ENCODE results near the gene MYO15B.
"Not testable (repeated sequence)": the region's sequence is repeated elsewhere in the genome, so short reads cannot be mapped to it uniquely, and the experiment has no call there.

The MYO15B gene

DNA sequence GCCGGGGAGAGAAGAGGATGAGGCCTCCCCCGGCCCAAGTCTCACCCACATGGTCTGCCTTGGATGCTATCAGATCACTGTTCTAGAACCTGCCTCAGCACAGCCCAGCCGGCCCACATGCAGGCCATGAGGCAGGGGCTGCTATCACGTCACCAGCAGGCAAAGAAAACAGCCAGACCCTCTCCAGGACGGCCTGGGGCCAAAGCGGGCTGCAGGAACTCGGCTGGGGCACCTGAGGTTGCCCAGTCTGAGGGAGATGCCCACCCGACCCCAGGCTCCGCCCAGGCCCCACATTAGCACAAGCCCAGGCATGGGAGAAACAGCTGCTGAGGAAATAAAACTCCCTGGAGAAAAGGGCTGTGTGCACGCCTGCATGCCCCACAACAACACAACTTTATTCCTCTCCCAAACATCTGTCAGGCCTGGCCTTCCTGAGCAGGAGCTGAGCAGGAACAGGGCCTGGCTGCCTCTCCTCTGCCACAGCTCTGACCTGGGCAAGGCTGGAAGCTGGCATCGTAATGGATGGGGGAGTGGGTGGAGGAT, 39.0 kb downstream of the MYO15B start:
- DNase-seq, result no peak

DNA sequence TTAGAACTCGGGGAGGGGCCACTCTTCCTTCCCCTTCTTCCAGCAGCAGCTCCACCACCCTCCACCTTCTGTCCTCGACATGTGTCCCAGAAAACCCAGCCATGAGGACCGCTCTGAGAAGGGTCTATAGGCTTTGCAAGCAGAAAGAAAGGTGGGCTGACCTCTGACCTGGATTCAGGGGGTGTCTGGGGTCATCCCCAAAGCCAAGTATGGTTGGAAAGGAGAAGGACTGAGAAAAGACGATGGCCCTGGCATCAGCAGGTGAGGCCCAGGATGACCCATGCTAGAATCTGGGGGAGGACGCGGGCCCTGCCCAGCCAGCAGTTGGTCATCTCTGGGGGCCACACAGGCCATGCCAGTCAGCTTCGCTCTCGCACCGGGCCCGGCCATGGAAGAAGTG, 39.5 kb downstream of the MYO15B start:
- no peak for DNase-seq

DNA sequence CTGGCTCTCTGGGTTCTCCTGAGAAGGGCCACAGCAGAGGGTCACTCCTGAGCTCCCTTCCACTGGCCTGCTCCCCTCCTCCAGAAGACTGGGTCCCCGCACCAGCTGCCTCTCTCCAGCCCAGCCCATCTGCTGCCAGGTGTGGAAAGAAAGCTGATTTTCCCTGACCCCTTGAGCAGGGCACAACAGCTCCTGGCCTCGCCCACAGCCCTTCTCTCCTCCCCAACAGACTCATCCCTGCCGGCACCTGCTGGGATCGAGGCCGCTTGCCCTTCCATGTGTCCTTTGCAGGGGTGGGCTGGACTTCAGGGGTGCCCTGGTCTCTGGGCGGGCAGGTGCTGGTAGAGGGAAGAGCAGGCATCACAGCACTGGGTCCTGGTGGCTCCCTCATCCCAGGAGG, 40.8 kb downstream of the MYO15B start:
- DNase-seq, result no peak

DNA sequence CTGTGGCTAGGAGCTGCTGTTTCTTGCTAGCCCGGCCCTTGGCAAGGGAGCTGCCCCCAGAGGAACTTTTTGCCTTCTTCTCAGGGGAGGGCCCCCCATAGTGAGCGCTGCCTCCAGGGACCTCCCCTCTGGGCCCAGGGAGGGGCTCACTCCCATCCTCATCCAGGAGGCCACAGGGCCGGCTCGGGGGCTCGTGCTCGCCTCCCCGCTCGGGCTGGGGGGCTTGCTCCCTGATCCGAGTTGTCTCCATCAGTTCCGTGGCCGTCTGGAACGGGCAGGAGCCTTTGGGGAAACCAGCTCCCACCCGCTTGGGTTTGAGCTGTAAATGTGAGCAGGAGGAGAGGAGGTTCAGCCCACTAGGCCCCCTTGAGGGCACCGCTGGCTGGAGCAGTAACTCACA, 41.6 kb downstream of the MYO15B start:
- DNase-seq, result no peak

DNA sequence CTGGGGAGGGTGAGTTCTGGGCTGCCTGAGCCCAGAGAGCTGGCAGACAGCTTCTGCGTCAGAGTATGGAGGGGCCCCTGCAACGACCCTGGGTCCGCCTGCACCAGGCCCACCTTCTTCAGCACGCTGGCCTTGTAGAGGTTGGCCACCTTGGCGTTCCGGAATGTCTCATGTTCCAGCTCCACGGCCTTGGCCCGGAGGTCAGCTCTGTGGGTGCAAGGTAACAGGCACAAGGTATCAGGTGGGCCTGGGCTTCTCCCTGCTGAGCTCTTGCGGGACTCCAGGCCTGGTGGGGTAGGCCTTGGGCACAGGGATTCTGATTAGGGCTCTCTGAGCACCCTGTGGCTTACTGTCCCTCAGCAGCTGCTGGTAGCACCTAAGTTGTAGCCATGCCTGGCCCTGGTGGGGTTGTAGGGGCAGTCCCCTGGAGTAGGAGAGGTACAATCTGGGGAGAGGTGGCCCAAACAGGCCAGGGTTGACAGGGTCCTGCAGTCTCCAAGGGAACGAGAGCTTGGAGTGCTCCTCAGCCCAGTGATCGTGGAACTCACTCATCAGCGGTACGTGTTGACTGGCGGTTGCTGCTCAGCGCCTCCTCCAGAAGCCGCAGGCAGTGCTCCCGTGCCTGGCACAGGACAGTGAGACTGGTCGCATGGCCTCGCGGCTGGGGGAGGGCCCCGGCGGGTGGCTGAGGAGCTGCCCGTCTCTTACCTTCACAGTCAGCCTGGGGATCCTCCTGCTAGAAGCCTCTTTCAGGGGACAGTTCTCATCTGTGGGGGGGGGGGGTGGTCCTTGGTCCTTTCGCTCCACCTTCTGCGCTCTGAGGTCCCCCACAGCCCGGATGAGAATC, 42.7 kb downstream of the MYO15B start:
- no peak for DNase-seq

DNA sequence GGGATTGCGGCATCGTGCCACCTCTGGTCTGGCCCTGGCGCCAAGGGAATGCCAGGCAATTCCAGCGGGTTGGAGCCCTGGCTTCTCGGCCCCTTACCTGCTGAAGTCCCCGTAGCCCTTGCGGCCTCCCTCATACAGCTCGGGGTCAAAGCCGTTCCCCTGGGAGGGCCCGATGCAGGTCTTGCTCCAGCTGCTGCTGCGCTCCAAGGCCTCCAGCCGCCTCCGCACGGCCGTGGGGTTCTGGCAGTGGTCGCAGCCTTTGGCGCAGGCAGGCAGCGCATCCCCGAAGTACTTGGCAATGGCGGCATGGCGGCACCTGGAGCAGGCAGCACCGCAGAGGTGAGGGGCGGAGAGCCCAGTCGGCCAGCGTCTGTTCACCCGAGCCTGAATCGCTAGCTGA, 43.8 kb downstream of the MYO15B start:
- no peak for DNase-seq

DNA sequence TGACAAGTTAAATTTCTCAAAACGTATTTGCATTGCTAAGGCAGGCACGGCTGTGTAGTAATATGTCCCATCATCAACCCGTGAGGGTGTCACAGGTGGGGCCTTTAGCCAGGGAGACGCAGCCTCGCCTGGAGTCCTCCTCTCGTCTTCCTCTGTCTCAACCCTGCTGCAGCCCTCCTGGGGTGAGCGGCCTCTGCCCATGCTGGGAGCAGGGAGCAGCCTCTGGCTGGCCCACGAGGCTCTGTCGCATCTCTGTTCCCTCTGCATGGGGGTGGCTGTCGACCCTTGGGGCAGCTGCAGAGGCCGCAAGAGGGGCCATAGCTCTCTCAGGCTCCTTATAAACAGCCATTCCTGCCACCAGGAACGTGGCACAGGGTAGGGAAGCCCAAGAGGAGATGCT, 44.8 kb downstream of the MYO15B start:
- no peak for DNase-seq

DNA sequence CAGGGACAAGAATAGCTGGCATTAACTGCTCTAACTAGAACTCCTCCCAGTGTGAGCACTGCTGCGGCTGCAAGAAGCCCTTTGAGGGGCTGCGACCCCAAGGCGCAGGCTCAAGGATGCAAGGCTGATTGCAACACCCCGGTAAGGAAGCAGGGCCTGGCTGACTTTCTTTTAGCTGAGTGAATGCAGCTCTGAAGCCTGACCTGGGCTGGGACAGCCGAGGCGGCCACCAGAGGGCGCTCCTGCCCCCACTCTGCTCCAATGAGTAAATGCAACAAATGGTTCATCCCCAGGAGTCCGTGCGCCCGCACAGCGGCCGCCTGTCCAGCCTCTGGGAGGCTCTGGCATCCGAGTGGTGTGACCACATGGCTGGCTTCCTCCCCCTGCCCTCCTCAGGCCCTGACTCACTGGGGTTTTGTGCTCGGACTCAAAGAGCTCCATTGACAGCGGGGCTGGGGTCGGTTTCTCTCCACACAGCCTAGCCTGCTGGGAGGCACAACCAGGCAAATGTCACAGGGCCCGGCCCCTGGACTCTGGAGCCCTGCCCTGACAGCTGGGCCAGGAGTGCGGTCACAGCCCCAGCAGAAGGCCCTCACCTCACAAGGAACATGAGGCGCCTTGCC, 45.4 kb downstream of the MYO15B start, which contains the start of gene SMIM5:
Gene SMIM5 (plus strand): TSS at position 572 of the 623 bp plus-strand sequence. CDS start 6,768 bp downstream, outside the sequence.
- peak; percentile 93 for DNase-seq

DNA sequence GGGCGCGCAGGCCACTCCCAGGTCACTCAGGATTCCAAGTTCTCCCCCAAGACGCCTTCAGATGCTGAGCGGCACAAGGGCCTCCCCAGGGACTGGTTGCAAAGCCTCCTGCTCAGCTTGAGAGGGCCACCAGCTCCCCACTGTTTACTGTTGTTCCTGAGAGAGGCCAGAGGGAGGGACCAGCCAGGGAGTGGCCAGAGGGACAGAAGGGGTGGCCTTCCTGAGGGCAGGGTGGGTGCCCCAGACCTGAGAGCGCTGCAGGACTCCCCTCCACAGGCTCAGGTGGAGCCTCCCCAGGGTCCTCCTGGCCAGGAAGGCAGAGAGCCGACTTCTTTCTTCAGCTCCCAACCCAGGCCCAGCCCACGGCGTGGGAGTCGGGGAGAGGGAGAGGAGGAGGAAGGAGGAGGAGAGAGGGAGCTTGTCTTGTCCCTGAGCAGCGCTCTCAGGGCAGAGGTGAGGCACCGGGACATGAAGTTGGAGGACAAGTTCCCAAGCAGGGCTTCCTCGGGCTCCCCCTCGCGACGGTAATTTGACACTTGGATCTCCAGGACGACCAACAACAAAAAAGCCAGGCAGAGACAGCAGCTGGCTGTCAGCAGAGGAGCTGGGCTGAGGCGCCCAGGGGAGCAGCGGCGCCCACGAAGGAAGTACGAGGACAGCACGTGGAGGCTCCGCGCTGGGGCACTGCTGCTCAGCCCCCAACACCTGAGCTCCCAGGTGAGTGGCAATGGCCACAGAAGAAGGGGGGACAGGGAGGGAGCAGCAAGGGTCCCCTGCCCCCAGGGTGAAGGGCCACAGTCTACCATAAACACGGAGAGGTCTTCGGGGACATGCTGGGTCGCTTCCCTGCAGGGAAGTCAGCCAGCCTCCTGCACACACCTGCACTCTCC, 46.1 kb downstream of the MYO15B start:
- DNase-seq, result peak; percentile 73

DNA sequence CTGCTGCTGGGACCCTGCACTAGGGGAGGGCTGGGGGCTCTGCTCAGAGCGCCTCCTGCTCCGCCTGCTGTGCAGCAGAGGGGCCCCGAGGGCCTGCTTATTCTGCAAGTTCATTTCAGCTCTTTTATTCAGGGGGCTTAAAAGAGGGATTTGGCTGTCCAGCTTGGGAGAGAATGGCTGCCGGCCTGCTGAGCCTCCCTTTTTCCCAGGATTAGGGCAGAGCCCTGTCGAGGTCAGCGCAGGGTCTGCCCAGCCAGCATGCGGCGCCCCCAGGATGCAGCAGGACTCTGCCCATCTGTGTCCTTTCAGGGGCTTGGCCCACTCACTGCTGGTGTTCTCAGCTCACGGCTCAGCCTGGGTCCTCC, 46.8 kb downstream of the MYO15B start:
- DNase-seq, result no peak

DNA sequence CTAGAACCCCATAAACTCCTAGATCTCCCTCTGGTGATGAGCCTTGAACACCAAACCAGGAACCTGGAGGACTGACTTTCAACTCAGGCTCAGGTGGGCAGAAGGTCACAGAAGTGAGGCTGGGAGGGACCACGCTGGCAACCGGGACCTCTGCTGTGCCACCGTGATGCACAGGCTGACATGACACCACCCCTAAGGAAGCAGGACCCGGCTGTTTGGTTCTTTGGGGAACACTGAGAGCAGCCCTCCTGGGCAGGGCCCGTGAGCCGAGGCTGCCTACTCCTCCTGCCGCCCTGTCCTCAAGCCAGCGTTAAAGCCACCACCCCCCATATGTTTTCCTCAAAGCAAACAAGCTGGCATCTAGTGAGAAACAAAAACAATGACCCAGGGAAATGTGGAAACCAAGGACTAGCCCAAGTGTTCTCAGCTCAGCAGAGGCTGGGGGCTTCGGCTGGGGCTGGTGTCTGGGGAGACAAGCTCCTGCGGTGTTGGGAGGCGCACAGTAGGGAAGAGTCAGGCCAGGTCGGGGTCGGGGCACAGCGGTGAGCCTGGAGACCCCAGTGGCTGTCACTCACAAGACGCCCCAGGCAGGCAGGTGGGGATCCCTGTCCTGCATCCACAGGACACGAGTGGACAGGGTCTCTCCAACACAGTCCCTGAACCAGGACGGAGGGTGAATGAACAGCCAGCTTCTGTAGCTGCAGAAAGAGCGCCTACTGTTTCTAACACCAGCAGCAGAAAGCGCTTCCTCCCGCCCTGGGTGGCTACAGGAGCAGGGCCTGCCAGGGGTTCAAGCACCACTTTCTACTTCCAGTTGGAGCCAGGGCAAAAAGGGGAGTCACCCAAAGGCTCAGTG, 47.4 kb downstream of the MYO15B start:
- DNase-seq, result no peak

DNA sequence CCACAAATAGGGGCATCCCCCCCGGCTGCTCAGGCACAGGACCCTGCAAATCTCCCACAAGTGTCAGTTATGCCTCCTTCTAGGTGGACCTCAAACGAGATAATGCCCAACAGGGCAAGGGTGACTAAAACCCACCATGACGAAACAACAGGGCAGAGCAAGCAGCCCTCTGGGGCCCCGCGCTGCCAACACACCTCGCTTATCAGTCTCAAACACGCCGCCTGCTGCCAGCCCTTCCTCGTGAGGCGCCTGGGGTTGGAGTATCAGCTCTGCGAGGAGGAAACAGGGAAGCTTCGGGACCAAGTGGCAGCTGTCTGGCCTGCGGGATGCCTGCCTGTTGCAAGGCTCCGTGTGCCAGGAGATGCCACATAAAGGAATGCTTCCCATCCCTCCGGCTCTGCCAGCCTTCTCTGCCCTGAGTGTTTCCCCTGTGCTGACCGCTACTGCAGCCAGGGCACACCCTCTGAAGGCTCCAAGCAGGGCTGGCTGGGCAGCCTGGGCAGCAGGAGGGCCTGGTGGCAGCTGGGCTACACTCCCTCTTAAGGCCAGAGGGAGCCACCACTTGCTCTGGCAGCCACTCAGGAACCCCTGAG, 48.1 kb downstream of the MYO15B start:
- DNase-seq, result no peak

DNA sequence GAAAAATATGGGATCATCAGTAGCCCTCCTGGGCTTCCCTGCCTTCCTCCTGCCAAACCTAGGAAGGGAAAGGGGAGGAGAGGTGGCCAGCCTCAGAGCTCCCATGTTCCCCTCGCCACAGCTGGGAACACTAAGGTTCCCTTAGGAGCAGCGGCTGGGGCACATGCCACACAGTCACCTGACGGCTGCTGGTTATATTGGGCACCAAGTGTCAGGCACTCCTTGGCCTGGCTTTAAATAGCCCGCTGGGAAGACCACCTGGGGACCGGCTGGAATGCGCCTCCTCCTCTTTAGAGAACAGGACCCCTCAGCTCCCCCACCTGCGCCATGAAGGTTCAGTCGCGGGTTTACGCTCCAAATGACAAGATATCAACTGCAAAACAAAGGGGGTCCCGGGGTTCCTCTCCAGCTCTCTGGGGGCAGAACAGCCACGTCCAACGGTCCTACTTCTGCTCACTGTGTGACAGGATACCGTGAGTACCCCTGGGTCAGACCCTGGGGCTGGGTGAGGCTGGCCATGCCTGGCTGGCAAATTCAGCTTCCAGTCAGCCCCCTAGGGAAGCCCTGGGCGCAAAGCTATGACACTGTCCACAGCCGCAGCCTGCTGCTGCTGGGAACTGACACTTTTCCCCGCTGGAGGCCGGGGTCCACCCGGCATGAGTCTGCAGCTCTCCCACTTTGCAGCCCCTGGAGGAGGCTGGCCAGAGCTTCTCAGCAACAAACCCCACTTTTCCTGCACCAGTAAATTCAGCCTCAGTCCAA, 49.0 kb downstream of the MYO15B start:
- DNase-seq, result no peak

DNA sequence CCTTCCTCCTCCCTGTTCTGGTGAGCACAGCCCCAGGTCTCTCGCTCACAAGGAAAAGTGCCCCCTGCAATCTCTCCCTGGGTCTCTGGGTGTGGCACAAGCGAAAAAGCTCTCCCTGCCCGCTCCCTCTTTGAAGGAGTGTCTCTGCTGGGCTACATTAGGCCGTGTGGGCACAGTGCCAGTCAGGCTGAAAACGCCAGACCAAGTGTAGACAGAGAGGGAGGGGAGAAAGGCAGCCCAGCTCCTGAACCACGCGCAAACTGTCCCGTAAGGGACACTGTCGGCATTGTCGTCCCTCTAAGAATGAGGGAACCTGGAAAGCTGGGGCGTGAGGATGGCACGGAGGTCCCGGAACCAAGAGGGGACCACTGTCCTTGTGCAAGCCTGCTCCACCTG, 49.5 kb downstream of the MYO15B start:
- no peak for DNase-seq

DNA sequence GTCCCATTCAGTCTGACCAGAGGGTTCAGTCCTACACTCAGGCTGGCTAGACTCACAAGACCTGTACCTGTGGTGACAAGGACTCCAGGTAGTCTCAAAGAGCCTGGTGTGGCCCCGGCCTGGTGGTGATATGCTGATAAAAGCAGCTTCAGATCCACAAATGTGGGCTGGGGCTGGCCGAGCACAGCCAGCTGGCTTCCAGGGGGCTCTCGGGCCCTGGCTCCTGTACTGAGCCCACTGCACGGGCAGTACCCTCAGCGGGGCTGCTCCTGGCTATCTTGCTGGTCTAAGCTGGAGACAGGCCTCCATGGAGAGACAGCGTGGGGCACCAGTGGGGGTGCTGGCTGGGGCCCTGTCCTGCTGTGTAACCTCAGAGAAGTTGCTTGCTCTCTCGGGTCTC, 50.0 kb downstream of the MYO15B start:
- DNase-seq, result no peak

DNA sequence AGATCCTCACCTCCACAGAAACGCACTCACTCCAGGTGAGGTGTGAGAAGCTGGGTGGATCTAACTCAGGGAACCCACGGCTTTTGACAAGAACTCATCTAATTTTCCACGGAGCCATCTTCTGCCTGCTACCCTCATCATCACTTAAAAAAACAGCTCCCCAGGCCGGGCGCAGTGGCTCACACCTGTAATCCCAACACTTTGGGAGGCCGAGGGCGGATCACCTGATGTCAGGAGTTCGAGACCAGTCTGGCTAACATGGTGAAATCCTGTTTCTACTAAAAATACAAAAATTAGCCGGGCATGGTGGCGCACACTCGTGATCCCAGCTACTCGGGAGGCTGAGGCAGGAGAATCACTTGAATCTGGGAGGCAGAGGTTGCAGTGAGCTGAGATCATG, 50.4 kb downstream of the MYO15B start:
- DNase-seq, result not testable (repeated sequence)

DNA sequence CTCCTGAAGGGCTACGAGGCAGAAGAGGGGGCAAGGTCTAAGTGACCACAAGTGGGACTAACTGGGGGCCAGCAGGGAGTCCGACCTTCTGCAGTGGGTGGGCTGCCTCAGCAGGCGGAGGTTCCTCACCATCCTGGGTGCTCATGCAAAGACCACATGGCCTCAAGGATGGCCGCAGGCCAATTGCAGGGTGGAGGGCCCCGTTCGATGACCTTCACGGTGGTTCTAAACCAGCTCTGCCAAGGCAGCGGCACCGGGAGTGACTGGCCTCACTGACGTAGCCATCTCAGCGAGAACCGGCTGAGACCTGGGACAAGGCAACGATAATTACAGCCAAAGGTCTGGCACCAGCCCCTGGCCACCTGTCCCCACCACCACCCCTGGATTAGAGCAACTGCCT, 51.3 kb downstream of the MYO15B start:
- DNase-seq, result no peak

DNA sequence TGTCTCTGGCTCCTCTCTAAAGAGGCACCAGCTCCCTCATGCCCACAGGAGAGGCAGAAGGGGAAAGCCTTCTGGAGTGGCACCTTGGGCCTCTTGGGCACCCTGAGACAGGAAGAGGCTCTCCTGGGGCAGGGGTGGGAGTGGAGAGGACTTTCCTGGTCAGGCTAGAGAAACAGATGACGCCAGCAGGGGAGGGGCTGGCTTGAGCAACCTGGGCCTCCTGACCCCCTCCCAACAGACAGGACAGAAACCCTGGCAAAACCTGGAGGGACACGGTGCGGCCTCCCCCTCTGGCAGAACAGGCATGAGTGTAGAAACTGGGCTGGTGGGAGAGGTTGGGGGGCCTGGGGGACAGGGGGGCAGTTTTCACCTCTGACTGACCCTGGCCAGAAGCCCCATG, 51.7 kb downstream of the MYO15B start:
- no peak for DNase-seq

DNA sequence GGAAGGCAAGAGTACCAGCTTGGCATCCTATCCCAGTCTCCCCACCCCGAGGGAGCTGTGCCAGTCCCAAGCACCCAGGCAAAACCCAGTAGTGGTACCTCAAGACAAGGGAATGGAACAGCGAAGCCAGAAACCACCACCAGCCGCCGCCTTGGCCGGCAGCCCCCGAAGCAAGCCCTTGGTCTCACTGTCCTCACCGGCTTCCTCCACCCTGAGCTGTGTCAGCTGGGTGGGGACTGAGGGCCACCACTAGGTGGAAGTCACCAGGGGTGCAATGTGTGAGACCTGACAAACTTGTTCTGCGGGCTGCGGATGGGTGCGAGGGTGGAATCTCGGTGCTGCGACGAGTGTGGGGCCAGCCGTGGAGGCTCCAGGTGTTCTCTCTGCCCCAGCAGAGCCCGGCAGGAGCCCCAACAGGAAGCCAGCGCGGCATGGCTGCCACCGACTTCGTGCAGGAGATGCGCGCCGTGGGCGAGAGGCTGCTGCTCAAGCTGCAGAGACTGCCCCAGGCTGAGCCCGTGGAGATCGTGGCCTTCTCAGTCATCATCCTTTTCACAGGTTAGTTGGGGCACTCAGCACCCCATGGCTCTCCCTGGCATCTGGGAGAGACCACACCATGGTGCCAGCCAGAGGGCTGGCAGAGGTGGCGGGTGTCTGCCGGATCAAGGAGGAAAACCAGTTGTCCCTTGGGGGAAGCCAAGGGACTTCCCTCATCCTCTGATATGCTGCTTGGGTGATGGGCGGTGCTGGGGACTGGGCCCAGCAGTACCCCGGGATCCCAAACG, 52.4 kb downstream of the MYO15B start:
- DNase-seq, result no peak

DNA sequence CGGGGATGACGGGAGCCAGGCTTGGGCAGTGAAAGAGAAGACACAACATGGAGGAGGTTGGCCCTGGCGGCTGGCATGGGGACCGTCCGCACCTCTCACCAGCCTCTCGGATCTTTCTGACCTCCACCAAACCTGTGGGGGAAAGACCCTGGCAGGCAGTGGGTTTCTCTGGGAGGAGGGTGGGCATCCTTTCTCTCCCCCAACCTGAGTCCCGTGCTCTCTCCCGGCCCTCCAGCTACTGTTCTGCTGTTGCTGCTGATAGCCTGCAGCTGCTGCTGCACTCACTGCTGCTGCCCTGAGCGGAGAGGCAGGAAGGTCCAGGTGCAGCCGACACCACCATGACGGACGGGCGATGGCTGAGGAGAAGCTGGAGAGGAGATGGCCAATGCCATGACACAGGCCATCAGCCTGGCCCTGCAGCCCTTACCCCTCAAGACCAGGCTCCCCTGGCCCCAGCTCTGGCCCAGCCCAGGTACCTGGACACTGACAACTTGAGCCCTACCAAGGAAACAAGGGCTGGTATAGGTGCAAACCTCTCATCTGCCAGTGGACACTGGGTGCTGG, 53.0 kb downstream of the MYO15B start:
- no peak for DNase-seq

All from activated CD8-positive, alpha-beta memory T cell treated with anti-CD3 and anti-CD28 coated beads for 24 hours (primary cell).